ENCODE measurements around the gene DOCK2. TPM values are rescaled to one million over a fixed set of nuclear protein-coding genes. Genes with fewer than 3 reads are reported as not detected.

The DOCK2 gene
- total RNA-seq, 1 experiment from 2014 or later, result not detected

DNA sequence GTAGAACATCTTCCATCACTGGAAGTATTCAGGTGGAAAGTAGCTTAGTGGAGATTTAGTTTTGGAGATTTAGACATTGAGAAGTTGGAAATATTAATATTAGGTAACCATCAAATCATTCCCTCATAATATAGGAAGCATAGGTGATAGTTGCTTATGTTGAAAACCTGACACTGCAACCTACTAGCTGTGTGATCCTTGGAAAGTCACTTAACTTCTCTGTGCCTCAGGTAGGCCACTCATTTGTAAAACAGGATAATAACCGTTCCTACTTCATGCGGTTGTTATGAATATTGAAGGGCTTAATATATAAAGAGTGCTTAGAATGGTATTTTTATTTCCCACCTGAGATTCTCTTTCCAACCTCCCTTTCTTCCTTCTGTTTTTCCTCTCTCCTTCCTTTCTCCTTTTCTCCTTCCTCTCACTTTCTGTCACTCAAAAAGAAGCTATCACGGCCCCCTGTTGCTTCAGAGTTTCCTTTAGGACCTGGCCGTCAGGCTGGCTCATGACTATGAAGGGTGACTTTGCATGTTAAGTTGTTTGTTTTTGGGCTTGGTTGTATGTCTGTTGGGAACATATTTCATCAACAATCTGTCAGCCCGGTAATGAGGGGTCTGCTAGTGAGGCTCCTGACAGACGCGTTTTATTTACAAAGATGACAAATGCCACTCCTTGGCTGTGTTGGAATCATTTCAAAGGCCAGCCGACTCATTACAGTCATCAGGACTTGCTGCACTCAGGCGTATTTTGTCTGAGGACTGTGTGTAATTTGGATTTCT is 31.0 kb downstream of the DOCK2 start:
- H3K36me3 Mint-ChIP-seq (ENCODE audit: insufficient read depth, unreplicated experiment), result no peaks in the 10 kb centered on the region
- H3K27ac Mint-ChIP-seq (ENCODE audit: unreplicated experiment), result no peak overlapping the region
- no peak overlapping the region for H3K4me3 Mint-ChIP-seq (ENCODE audit: low read depth, unreplicated experiment)
- intact Hi-C loops (cut with micrococcal nuclease; ENCODE audit: unreplicated experiment), result no loop called here
- CTCF ChIA-PET, result interaction anchor here (0.7 kb wide), 1 partner anchor 275 kb away, joined by 3 read pairs; no protein-coding TSS in a partner anchor
- TF ChIP-seq, protein P1, sequence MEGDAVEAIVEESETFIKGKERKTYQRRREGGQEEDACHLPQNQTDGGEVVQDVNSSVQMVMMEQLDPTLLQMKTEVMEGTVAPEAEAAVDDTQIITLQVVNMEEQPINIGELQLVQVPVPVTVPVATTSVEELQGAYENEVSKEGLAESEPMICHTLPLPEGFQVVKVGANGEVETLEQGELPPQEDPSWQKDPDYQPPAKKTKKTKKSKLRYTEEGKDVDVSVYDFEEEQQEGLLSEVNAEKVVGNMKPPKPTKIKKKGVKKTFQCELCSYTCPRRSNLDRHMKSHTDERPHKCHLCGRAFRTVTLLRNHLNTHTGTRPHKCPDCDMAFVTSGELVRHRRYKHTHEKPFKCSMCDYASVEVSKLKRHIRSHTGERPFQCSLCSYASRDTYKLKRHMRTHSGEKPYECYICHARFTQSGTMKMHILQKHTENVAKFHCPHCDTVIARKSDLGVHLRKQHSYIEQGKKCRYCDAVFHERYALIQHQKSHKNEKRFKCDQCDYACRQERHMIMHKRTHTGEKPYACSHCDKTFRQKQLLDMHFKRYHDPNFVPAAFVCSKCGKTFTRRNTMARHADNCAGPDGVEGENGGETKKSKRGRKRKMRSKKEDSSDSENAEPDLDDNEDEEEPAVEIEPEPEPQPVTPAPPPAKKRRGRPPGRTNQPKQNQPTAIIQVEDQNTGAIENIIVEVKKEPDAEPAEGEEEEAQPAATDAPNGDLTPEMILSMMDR (IDR thresholded peaks at IDR 0.05; ENCODE audit: unreplicated experiment), result no peak
- no peaks in the 10 kb centered on the region for H3K4me1 Mint-ChIP-seq (ENCODE audit: low read depth, unreplicated experiment)
- H3K9me3 Mint-ChIP-seq (ENCODE audit: low read depth, unreplicated experiment), result peaks cover 4% of the 10 kb centered on the region
- peaks cover 50% of the 10 kb centered on the region for H3K27me3 Mint-ChIP-seq (ENCODE audit: unreplicated experiment)
- DNase-seq, result no peak
- no TSS peak for BruUV-seq (replicated peaks)

DNA sequence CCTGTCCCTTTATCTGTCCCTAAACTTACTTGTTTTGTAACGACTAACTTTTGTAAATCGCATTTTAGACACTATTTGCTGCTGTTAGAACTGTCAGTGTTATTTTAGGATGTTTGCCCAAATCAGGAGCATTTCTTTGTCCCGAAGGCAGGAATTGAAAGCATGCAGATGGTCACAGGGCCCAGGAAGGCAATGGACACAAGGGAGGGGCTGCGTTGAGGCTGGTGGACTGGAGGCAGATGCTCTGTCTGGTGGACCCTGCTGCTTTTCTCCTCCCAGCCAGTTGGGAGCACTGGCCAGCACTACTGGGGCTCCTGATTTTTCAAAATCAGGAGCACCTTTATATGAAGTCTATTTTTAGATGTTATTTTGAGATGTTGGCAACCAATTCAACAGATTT is 31.7 kb downstream of the DOCK2 start:
- DNase-seq, result no peak
- H3K9me3 Mint-ChIP-seq (ENCODE audit: low read depth, unreplicated experiment), result peaks cover 4% of the 10 kb centered on the region
- intact Hi-C loops (cut with micrococcal nuclease; ENCODE audit: unreplicated experiment), result no loop called here
- CTCF ChIA-PET, result interaction anchor here (0.7 kb wide), 1 partner anchor 274 kb away, joined by 3 read pairs; no protein-coding TSS in a partner anchor
- TF ChIP-seq, protein P1 (IDR thresholded peaks at IDR 0.05; ENCODE audit: unreplicated experiment), result no peak
- BruUV-seq (replicated peaks), result no TSS peak
- H3K27ac Mint-ChIP-seq (ENCODE audit: unreplicated experiment), result no peak overlapping the region
- H3K27me3 Mint-ChIP-seq (ENCODE audit: unreplicated experiment), result peaks cover 50% of the 10 kb centered on the region
- no peak overlapping the region for H3K4me3 Mint-ChIP-seq (ENCODE audit: low read depth, unreplicated experiment)
- H3K36me3 Mint-ChIP-seq (ENCODE audit: insufficient read depth, unreplicated experiment), result no peaks in the 10 kb centered on the region
- no peaks in the 10 kb centered on the region for H3K4me1 Mint-ChIP-seq (ENCODE audit: low read depth, unreplicated experiment)

DNA sequence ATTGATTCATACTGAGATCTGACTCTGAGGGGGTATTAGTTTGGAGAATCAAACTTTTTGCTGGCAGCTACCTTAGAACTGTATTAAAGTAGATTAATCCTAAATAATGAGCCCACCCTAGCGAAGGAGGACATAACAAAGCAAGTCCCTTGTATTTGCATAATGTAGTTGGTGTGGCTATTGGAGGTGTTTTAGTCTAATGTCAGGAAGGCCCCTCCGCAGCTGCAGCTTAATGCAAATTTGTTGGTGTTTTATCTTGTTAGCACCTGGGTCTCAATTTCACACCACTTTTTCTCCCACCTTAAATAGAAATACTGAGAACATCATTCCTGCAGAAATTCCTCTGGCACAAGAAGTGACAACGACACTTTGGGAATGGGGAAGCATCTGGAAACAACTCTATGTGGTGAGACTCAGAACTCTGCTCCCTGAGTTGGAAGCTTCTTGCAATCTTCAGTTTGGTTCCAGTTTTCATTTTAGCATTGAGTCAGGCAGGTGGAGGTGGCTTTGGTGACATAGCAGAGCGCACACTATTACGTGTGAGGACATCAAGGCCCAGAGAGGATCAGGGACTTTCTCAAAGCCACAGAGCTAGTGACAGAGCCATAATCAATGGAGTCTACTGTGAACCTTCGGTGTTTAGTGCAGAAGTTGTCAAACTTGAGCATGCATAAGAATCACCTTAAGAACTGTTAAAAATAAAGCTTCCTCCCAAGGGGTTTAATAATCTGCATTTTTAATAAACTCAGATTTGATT is 33.9 kb downstream of the DOCK2 start:
- BruUV-seq (replicated peaks), result no TSS peak
- Mint-ChIP-seq H3K9me3 (ENCODE audit: low read depth, unreplicated experiment) (no peaks in the 10 kb centered on the region), H3K36me3 (ENCODE audit: insufficient read depth, unreplicated experiment) (no peaks in the 10 kb centered on the region), H3K4me3 (ENCODE audit: low read depth, unreplicated experiment) (no peak overlapping the region), H3K27ac (ENCODE audit: unreplicated experiment) (no peak overlapping the region), H3K27me3 (ENCODE audit: unreplicated experiment) (peaks cover 64% of the 10 kb centered on the region), H3K4me1 (ENCODE audit: low read depth, unreplicated experiment) (no peaks in the 10 kb centered on the region)
- CTCF ChIA-PET, result interaction anchor here (1.4 kb wide), 1 partner anchor 13 kb away, joined by 3 read pairs; no protein-coding TSS in a partner anchor
- intact Hi-C loops (cut with micrococcal nuclease; ENCODE audit: unreplicated experiment), result no loop called here
- DNase-seq, result no peak
- TF ChIP-seq, protein P1 (IDR thresholded peaks at IDR 0.05; ENCODE audit: unreplicated experiment), result no peak

DNA sequence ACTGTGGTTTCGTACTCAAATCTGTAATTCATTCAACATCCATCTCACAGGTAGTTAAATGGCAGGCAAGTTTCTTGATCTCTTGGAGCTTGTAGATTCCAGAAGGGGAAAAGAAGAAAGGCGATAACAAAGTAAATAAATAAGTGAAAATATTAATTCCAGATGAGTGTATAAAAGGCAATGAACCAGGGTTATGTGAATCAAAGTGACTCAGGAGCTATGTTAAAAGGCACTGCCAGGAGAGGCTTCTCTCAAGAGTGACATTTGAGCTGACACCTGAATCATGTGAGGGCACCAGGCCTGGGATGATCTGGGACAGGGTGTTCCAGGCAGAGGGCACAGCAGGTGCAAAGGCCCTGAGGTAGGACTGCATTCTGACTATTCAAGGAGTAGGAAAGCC is 45.0 kb downstream of the DOCK2 start:
- DNase-seq, result no peak
- CTCF ChIA-PET, result no interaction called here
- no peaks in the 10 kb centered on the region for H3K4me1 Mint-ChIP-seq (ENCODE audit: low read depth, unreplicated experiment)
- no peak overlapping the region for H3K27ac Mint-ChIP-seq (ENCODE audit: unreplicated experiment)
- no peaks in the 10 kb centered on the region for H3K36me3 Mint-ChIP-seq (ENCODE audit: insufficient read depth, unreplicated experiment)
- intact Hi-C loops (cut with micrococcal nuclease; ENCODE audit: unreplicated experiment), result no loop called here
- no peak overlapping the region for H3K4me3 Mint-ChIP-seq (ENCODE audit: low read depth, unreplicated experiment)
- TF ChIP-seq, protein P1 (IDR thresholded peaks at IDR 0.05; ENCODE audit: unreplicated experiment), result no peak
- no TSS peak for BruUV-seq (replicated peaks)
- peaks cover 5% of the 10 kb centered on the region for H3K9me3 Mint-ChIP-seq (ENCODE audit: low read depth, unreplicated experiment)
- H3K27me3 Mint-ChIP-seq (ENCODE audit: unreplicated experiment), result peaks cover 30% of the 10 kb centered on the region

Data from Calu3 (cell line).